GM12873 (cell line): ENCODE results near the gene TMEM106B.

Experiments
- TF ChIP-seq, protein P1 (sequence below): IDR thresholded peaks from 2 replicates; pipeline ENCODE4 v1.5.1; 2012; ENCODE audit warnings: low read depth, mild to moderate bottlenecking, moderate library complexity, low read length, control low read depth; ENCODE audit not compliant: insufficient read depth; ENCODE audit errors: missing control alignments

TMEM106B gene

DNA sequence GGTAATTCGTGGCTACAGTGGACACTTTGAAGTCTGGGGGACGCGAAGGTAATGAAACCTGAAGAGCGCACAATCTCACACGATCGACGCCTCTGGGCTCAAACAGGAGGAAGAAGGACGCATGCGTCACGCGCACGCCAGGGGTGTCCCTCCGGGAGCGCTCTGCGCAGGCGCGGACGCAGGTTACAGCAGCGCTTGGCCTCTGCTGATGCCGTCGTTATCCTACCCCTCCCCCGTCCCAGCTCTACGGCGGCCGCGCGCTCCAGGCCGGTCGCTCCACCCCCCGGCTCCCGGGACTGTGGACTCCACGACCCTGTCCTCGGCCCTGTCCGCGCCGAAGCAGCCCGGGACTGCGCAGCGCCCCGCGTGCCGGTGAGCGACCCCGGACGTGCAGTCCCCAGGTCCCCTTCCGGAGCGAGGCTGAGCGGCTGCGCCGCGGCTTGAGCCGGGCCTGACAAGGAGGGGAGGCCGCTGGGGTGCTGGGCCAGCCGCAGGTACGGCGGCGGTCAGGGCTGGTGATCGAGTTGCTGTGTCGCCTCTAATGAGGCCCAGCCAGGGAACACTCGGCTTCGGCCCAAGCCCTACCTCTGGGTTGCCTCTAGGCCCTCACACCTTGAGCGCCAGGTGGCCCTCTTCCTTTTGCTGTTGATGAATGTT is at the start of gene TMEM106B:
TSS of gene TMEM106B (plus strand) at position 241 of the 657 bp plus-strand sequence. CDS start 3,517 bp downstream, outside the sequence.
- TF ChIP-seq, protein P1, sequence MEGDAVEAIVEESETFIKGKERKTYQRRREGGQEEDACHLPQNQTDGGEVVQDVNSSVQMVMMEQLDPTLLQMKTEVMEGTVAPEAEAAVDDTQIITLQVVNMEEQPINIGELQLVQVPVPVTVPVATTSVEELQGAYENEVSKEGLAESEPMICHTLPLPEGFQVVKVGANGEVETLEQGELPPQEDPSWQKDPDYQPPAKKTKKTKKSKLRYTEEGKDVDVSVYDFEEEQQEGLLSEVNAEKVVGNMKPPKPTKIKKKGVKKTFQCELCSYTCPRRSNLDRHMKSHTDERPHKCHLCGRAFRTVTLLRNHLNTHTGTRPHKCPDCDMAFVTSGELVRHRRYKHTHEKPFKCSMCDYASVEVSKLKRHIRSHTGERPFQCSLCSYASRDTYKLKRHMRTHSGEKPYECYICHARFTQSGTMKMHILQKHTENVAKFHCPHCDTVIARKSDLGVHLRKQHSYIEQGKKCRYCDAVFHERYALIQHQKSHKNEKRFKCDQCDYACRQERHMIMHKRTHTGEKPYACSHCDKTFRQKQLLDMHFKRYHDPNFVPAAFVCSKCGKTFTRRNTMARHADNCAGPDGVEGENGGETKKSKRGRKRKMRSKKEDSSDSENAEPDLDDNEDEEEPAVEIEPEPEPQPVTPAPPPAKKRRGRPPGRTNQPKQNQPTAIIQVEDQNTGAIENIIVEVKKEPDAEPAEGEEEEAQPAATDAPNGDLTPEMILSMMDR = peak; percentile 25

DNA sequence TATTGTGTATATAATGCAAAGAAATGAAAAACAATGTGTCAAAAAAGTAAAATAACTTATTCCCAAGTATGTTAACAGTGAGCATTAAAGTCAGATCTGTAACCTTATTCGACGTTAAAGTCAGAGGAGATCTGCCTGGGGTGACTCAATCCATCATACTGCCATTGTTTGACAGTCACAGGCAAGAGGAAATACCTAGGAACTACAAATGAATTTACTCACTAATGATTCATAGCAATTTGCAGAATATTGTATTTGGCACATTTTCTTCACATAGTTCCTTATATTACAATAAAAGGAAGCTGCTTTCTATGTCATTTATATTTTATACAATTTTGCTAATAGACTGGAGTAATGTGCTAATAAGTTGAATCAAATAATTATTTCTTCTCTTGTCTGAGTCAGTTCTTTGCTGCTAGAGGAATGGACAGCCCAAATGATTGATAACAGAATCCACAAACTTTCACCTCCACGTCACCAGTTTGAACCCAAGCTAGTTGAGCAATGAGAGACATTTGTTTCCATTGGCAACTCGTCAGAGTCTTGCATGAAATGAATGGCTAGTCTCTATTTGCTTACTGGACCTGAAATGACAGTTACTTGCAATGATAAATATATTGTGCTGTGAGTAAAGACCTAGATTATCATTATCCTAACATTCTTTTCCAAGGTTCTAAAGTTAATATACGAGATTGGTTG is 48.5 kb upstream of the TMEM106B start:
- TF ChIP-seq, protein P1 = no peak

DNA sequence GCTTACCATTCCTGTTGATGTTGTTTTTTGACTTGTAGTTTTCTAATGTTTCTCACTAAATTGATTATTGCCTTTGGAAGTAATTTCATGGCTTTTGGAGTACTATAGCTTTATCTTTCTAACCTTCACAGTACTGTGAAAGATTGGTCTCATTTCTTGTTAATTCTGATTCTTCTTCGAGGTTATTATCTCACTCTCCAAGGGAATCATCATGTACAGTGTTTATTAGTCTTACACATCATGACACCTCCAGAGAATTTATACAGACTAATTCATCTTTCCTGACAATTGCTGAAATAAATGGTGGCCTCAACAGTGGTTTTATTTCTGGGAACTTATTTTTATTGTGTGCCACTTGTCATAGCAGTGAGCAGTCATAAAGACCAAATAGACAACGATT is 37.4 kb upstream of the TMEM106B start:
- TF ChIP-seq, protein P1 = no peak

DNA sequence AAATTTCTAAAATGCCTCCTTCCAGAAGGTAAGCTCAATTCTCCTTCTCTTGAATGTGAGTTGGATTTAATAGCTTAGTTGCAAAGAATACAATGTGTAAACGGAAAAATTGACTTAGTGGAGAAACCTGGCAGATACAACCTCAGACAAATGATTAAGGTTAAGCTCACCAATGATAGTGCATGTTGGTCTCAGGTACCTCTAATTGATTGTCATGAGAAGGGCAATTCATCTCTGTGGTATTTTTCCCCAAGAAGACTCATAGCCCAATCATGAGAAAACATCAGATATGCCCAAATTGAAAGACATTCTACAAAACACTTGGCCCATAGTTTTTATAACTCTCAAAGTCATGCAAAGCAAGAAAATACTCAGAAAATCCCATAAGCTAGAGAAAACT is 36.2 kb upstream of the TMEM106B start:
- TF ChIP-seq, protein P1 = no peak

DNA sequence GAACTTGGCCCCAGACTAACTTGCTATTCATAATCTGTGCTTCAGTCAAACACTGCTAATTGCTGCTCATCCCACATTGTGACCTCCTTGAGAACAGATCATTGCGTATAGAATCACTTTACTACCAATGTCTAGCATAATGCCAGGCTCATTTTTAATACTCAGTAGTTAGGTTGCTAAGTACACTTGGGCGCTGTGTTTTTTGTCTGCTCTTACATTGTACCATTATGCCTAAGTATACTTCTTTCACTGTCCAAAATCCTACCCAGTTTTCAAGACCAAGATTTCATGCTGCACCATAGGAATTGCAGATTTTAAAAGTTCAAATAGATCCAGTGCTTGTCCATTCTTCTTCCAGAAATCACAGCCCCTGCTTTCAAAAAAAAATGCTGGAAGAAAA is 32.8 kb upstream of the TMEM106B start:
- TF ChIP-seq, protein P1 = no peak

DNA sequence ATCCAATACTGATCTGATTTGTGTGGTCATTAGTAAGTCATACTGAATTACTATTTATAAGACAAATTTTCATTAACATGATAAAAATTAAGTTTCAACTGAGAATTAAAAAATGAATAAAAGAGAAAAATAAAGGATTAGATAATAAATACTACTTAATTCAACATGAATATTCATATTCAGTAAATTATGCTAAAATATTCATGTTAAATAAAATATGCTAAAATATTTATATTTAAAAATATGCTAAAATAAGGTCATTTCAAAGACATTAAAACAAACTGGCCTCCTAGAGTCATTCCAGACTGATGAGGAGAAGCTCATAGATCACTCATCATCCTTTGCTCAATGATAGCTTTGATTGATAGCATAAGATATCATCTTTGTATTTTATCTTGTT is 16.7 kb upstream of the TMEM106B start:
- TF ChIP-seq, protein P1 = no peak

DNA sequence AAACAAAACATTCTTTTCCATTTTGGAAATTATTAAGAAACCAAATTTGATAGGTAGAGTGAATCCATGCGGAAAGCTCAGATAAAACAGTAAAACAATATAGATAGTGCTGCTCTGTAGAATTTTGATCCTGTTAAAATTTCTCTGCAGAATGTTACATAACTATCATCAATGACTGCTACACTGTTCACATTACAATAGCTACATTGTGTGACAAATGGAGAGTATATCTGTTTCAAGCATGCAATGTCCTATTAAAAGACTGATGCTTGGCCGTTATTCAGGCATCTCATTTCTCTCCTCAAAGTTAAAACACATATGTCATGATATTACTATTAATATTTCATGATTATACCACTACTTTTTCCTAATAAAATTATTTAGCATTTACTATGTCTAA is 14.7 kb upstream of the TMEM106B start:
- TF ChIP-seq, protein P1 = no peak
